Liver (tissue), 9 donors: ENCODE data around the gene MYH7B. TPM values are rescaled to one million over a fixed set of nuclear protein-coding genes. Genes with fewer than 3 reads are reported as not detected.

ENCODE experiments used
- DNase-seq: peaks from one replicate; pipeline ENCODE4 v3.0.0-alpha.2; 2017; ENCODE audit warnings: low spot score
- H3K27ac ChIP-seq, 2 donors: one replicate each; pipeline ENCODE4 v1.7.0; 2013; ENCODE audit warnings: inconsistent platforms in 2 of 2, low read length in 2 of 2, control low read depth in 1 of 2, low read depth in 1 of 2, mild to moderate bottlenecking in 1 of 2
- H3K27me3 ChIP-seq, 4 donors: one replicate each; pipeline versions ENCODE4 v1.6.1 to v1.7.0; 2013; ENCODE audit warnings: low read length in 3 of 4, inconsistent platforms in 1 of 4, mild to moderate bottlenecking in 1 of 4, moderate library complexity in 1 of 4; ENCODE audit not compliant: control insufficient read depth in 4 of 4, insufficient read depth in 4 of 4
- H3K36me3 ChIP-seq, 4 donors: one replicate each; pipeline versions ENCODE4 v1.6.1 to v1.7.0; 2013; ENCODE audit warnings: low read length in 3 of 4, mild to moderate bottlenecking in 3 of 4, low read depth in 1 of 4, moderate library complexity in 1 of 4; ENCODE audit not compliant: control insufficient read depth in 4 of 4, insufficient read depth in 3 of 4
- H3K4me1 ChIP-seq, 4 donors: one replicate each; pipeline versions ENCODE4 v1.6.1 to v1.7.0; 2013; ENCODE audit warnings: low read length in 3 of 4, mild to moderate bottlenecking in 3 of 4, moderate library complexity in 1 of 4; ENCODE audit not compliant: control insufficient read depth in 4 of 4, insufficient read depth in 4 of 4
- H3K4me3 ChIP-seq, 3 donors: one replicate each; pipeline versions ENCODE4 v1.6.1 to v1.7.0; 2013; ENCODE audit warnings: low read length in 3 of 3, control low read depth in 1 of 3, low read depth in 1 of 3, mild to moderate bottlenecking in 1 of 3
- H3K9ac ChIP-seq, 2 donors: one replicate each; pipeline ENCODE4 v1.7.0; 2013; ENCODE audit warnings: low read length in 2 of 2, mild to moderate bottlenecking in 2 of 2, moderate library complexity in 2 of 2, control low read depth in 1 of 2, low read depth in 1 of 2
- H3K9me3 ChIP-seq, 4 donors: one replicate each; pipeline versions ENCODE4 v1.6.1 to v1.7.0; 2013; ENCODE audit warnings: low read length in 3 of 4; ENCODE audit not compliant: control insufficient read depth in 4 of 4
- CTCF ChIP-seq: fragments of 150-350 bp; IDR thresholded peaks from 2 replicates; pipeline ENCODE4 v1.5.1; 2017; ENCODE audit warnings: improper control_type of control experiment, low read depth, low read length; ENCODE audit not compliant: missing input control
- EGR1 ChIP-seq, 2 donors: IDR thresholded peaks; 2 replicates each; pipeline ENCODE4 v1.6.1; 2016 to 2018; ENCODE audit warnings: antibody characterized with exemption in 2 of 2, low read depth in 2 of 2
- FOXA1 ChIP-seq: IDR thresholded peaks from 2 replicates; pipeline ENCODE4 v1.6.1; 2016; ENCODE audit warnings: antibody characterized with exemption
- FOXA2 ChIP-seq: IDR thresholded peaks from 2 replicates; pipeline ENCODE4 v1.6.1; 2016; ENCODE audit warnings: antibody characterized with exemption
- GABPA ChIP-seq, 2 donors: IDR thresholded peaks in 1 of 2; conservative IDR thresholded peaks in 1 of 2; 2 replicates each; pipeline ENCODE4 v1.6.1; 2016; ENCODE audit warnings: antibody characterized with exemption in 2 of 2, mild to moderate bottlenecking in 1 of 2, moderate library complexity in 1 of 2
- HNF4A ChIP-seq, 2 donors: conservative IDR thresholded peaks; 2 replicates each; pipeline ENCODE4 v1.6.1; 2016; ENCODE audit warnings: antibody characterized with exemption in 2 of 2, mild to moderate bottlenecking in 2 of 2
- HNF4G ChIP-seq: IDR thresholded peaks from 2 replicates; pipeline ENCODE4 v1.6.1; 2016; ENCODE audit warnings: antibody characterized with exemption
- JUND ChIP-seq, 2 donors: IDR thresholded peaks; 2 replicates each; pipeline ENCODE4 v1.6.1; 2016; ENCODE audit warnings: antibody characterized with exemption in 2 of 2
- REST ChIP-seq: IDR thresholded peaks from 2 replicates; pipeline ENCODE4 v1.6.1; 2016; ENCODE audit warnings: antibody characterized with exemption, mild to moderate bottlenecking
- RXRA ChIP-seq, 2 donors: IDR thresholded peaks; 2 replicates each; pipeline ENCODE4 v1.6.1; 2017 to 2018; ENCODE audit warnings: antibody characterized with exemption in 2 of 2, mild to moderate bottlenecking in 1 of 2
- SP1 ChIP-seq: IDR thresholded peaks from 2 replicates; pipeline ENCODE4 v1.6.1; 2018; ENCODE audit warnings: antibody characterized with exemption, mild to moderate bottlenecking
- TAF1 ChIP-seq: conservative IDR thresholded peaks from 2 replicates; pipeline ENCODE4 v1.6.1; 2016; ENCODE audit warnings: antibody characterized with exemption, mild to moderate bottlenecking
- WGBS: extraction: QIAGEN DNeasy Blood & Tissue Kit; methylation state at CpG from one replicate; pipeline ENCODE4 v1.1.7; 2013; 5-methylcytosine and 5-hydroxymethylcytosine counted together
- polyA plus RNA-seq, 2 donors: library from polyadenylated mRNA; stranded (reverse) in 1 of 2; unstranded in 1 of 2; fragments of 200-250 nt in 1 of 2; fragments of >200 nt in 1 of 2; fragmentation: Nextera tagmentation in 1 of 2; extraction: Ambion mirVana in 1 of 2; gene quantifications; one replicate each; pipeline versions ENCODE4 v1.2.1 to v1.2.3, GENCODE V29; 2013 to 2015
- total RNA-seq, 2 donors: library from RNA; depleted of rRNA; stranded (reverse); fragments of >200 nt; gene quantifications; one replicate each; pipeline ENCODE4 v1.2.3, GENCODE V29; 2014
- donor health status: healthy.
- donor health status: healthy.
- donor health status: healthy.
- donor health status: healthy.
- donor health status: healthy.

Gene MYH7B
- total and polyA plus RNA-seq, 4 donors: 0.12 to 0.33 (median 0.24) TPM

- no peak overlapping the region for H3K9ac ChIP-seq
- TF ChIP-seq RXRA (IDR thresholded peaks at IDR 0.05): peak; percentile 56 to 67
- peak; percentile 24 for TF ChIP-seq SP1
- no peak for TF ChIP-seq REST
- TF ChIP-seq FOXA1: no peak
- TF ChIP-seq HNF4A (conservative IDR thresholded peaks at IDR 0.05): peak; percentile 86 to 93
- peak; percentile 79 for TF ChIP-seq HNF4G
- no peak for TF ChIP-seq TAF1
- no peak for TF ChIP-seq FOXA2
- no peak for TF ChIP-seq CTCF
- TF ChIP-seq GABPA (IDR thresholded peaks at IDR 0.05 in 1 of 2, conservative IDR thresholded peaks at IDR 0.05 in 1 of 2): no peak
- H3K4me1 ChIP-seq: peaks cover 2 to 33% (median 18%) of the 10 kb centered on the region in 4 donors
- 68% methylated on average over 14 of the region's 14 CpGs for WGBS
- H3K36me3 ChIP-seq: peaks cover 0 to 37% (median 9%) of the 10 kb centered on the region in 4 donors
- H3K27ac ChIP-seq: peak overlapping the region; percentile 52 to 64
- H3K9me3 ChIP-seq: no peaks in the 10 kb centered on the region
- H3K27me3 ChIP-seq: no peaks in the 10 kb centered on the region
- H3K4me3 ChIP-seq: no peak overlapping the region
- no peak for DNase-seq
Observed at GRCh38 chr20:34994509-34995131, 39.0 kb downstream of the MYH7B start.

- peak overlapping the region in 1 of 2 donors; percentile 64 for H3K27ac ChIP-seq
- 86% methylated on average over 14 of the region's 14 CpGs for WGBS
Observed at GRCh38 chr20:34995192-34995591, 39.5 kb downstream of the MYH7B start.

More at GRCh38 chr20:34995192-34995591, 39.5 kb downstream of the MYH7B start:
- Histone ChIP-seq H3K4me3 (no peak overlapping the region), H3K9ac (no peak overlapping the region), H3K36me3 (peaks cover 0 to 43% (median 9%) of the 10 kb centered on the region in 4 donors), H3K27me3 (no peaks in the 10 kb centered on the region), H3K9me3 (no peaks in the 10 kb centered on the region), H3K4me1 (peaks cover 2 to 33% (median 18%) of the 10 kb centered on the region in 4 donors)
- DNase-seq: no peak
- TF ChIP-seq TAF1 (no peak), JUND (IDR thresholded peaks at IDR 0.05) (no peak), RXRA (IDR thresholded peaks at IDR 0.05) (no peak), SP1 (no peak), FOXA1 (no peak), EGR1 (IDR thresholded peaks at IDR 0.05; ENCODE audit: low read depth in 2 of 2) (no peak), CTCF (no peak), REST (no peak)
